Epithelial cell of esophagus (primary cell): Measurements from ENCODE around the gene LONP1.
"Not testable (repeated sequence)": the region's sequence is repeated elsewhere in the genome, so short reads cannot be mapped to it uniquely, and the experiment has no call there.

Source experiments
- DNase-seq: peaks from one replicate; pipeline ENCODE4 v3.0.0; 2010; ENCODE audit warnings: low read depth
- H3K4me3 ChIP-seq: 2 replicates; pipeline ENCODE4 v1.5.1; 2011; ENCODE audit warnings: mild to moderate bottlenecking, low read length, control low read depth
- TF ChIP-seq, protein P1 (sequence below): IDR thresholded peaks from 2 replicates; pipeline ENCODE4 v1.5.1; 2011; ENCODE audit warnings: low read depth, mild to moderate bottlenecking, low read length, control low read depth, inconsistent platforms; ENCODE audit not compliant: insufficient read depth; ENCODE audit errors: missing control alignments

LONP1 gene

GRCh38 chr19:5711713-5712161 is 8.2 kb downstream of the LONP1 start:
- DNase-seq: no peak
- TF ChIP-seq, protein P1, sequence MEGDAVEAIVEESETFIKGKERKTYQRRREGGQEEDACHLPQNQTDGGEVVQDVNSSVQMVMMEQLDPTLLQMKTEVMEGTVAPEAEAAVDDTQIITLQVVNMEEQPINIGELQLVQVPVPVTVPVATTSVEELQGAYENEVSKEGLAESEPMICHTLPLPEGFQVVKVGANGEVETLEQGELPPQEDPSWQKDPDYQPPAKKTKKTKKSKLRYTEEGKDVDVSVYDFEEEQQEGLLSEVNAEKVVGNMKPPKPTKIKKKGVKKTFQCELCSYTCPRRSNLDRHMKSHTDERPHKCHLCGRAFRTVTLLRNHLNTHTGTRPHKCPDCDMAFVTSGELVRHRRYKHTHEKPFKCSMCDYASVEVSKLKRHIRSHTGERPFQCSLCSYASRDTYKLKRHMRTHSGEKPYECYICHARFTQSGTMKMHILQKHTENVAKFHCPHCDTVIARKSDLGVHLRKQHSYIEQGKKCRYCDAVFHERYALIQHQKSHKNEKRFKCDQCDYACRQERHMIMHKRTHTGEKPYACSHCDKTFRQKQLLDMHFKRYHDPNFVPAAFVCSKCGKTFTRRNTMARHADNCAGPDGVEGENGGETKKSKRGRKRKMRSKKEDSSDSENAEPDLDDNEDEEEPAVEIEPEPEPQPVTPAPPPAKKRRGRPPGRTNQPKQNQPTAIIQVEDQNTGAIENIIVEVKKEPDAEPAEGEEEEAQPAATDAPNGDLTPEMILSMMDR: no peak
- H3K4me3 ChIP-seq: no peak overlapping the region

DNA sequence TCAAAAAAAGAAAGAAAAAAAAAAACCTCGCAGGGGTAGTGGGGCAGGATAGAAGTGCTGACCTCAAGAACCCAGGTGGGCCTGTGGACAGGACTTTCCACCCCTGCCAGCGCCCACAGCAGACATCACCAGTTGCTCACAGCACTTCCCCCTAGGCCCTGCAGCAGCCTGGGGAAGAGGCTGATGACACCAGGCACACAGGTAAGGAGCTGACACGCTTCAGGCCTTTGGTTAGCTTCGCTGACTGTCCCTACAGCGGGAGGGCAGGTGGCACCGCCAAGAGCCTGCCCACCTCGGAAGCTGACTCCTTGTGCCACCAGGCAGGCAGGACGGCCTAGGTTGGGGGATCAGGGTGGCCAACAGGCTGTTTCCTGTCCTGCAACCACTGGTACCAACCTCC is 8.9 kb downstream of the LONP1 start:
- no peak overlapping the region for H3K4me3 ChIP-seq
- no peak for DNase-seq
- TF ChIP-seq, protein P1: no peak

DNA sequence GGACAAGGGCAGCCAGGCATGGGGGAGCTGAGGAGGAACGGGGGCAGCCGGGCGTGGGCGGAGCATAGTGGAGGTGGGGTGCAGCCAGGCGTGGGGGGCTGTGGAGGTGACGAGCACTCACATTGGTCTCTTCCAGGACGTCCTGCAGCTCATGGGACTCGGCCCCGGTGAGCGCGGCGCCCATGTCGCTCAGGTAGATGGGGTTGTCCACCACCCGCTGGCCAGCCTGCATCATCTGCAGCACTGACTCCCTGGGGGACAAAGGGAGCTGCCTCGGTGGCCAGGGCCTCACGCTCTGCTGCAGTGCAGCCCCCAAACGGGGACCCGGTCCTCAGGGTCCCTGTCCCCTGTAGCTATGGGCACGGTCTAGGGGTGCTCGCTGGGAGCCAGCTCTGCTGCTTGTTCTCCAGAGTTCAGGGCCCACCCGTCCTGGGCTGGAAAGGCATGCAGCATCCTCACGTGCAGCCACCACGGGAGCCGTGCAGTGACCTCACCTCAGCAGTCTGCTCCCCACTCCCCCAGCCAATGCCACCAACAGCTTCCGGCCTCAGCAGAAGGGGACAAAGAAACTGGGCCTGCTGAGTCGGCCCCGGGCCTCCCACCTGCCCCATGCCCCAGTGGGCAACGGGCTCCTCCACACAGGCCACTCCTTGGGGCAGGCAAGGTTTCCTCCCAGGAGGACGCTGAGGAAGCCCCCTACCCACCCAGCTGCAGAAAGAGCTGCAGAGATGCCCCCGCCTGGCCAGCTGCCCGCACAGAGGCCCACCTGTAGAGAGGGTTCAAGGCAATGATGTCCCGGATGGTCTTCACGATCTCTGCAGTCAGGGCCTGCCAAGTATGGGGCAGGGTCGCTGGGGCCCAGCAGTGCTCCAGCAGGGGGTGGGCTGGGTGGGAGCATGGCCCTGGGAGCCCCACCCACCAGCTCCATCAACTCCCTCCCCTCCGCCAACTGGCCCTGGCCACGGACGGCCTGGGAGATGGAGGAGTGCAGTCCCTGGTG is 12.1 kb downstream of the LONP1 start:
- no peak for DNase-seq
- no peak overlapping the region for H3K4me3 ChIP-seq
- TF ChIP-seq, protein P1: no peak

DNA sequence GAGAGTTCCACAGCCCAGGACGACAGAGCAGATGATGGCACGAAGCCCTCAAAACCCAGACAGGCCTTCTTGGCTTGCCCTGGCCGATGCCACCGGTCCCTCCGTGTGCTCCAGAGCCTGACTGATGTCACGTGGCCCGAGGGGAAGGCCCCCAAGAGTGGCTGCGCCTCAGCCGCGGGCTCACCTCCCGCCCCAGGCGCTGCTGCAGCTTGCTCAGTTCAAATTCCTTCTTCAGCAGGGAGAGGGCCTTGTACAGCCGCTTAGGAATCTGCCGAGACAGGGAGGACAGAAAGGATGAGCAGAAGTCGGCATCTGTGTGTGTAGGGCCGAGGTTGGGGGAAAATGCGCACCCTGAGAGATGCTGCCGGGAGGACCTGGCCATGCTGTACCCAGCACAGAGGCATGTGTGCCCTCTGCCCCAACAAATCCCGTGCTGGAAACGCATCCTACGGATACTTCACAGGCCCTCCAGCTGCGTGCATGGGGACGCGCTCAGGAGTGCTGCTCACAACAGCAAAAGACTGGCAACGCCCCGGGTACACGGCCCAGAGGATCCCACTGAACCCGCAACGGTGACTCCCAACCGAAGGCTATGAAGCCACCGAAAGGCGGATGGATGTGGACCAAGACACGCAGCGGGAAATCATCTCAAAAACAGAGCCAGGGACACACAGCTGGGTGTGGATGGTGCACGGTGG is 12.9 kb downstream of the LONP1 start:
- TF ChIP-seq, protein P1: no peak
- no peak overlapping the region for H3K4me3 ChIP-seq
- DNase-seq: no peak

GRCh38 chr19:5705552-5705951 is 14.4 kb downstream of the LONP1 start:
- TF ChIP-seq, protein P1: no peak
- no peak for DNase-seq
- H3K4me3 ChIP-seq: no peak overlapping the region

GRCh38 chr19:5703819-5704818 is 15.8 kb downstream of the LONP1 start:
- no peak for DNase-seq
- H3K4me3 ChIP-seq: no peak overlapping the region
- TF ChIP-seq, protein P1: no peak

GRCh38 chr19:5702053-5702410 is 17.9 kb downstream of the LONP1 start:
- not testable (repeated sequence) for DNase-seq, H3K4me3 ChIP-seq
